ENCODE results near the gene CD244. TPM values are rescaled to one million over a fixed set of nuclear protein-coding genes. Genes with fewer than 3 reads are reported as not detected.

The CD244 gene
- total RNA-seq, 1 donor: not detected

DNA sequence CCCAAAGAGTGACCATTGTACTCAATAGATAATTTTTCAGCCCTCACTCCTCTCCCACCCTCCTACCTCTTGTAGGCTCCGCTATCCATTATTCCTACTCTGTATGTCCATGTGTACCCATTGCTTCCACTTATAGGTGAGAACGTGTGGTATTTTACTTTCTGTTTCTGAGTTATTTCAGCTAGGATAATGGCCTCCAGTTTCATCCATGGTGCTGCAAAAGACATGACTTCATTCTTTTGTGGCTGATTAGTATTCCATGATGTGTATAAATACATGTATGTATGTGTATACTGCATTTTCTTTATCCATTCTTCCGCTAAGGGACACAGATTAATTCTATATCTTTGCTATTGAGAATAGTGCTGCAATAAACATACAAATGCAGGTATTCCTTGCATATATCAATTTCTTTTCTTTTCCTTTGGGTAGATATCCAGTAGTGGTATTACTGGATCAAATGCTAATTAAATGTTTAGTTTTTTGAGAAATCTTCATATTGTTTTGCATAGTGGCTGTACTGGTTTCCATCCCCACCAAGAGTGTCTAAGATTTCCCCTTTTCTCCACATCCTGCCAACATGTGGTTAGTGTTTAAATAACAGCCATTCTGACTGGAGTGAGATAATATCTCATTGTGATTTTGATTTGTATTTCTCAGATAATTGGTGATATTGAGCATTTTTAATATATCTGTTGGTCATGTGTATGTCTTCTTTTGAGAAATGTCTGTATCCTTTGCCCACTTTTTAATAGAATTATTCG, 61.9 kb downstream of the CD244 start:
- Histone ChIP-seq H3K4me2 (ENCODE audit: insufficient read depth, low read length) (no peak overlapping the region), H3K27me3 (ENCODE audit: insufficient read depth, low read length) (no peaks in the 10 kb centered on the region), H3K36me3 (ENCODE audit: insufficient read depth, low read length) (no peaks in the 10 kb centered on the region), H2AFZ (ENCODE audit: low read length) (no peak overlapping the region), H3K4me1 (ENCODE audit: insufficient read depth, low read length) (no peaks in the 10 kb centered on the region), H4K20me1 (ENCODE audit: insufficient read depth, low read length) (no peaks in the 10 kb centered on the region), H3K79me2 (ENCODE audit: insufficient read depth, low read length) (no peaks in the 10 kb centered on the region), H3K4me3 (ENCODE audit: insufficient read depth, low read length) (no peak overlapping the region), H3K27ac (ENCODE audit: low read depth, low read length) (no peak overlapping the region), H3K9me3 (ENCODE audit: low read depth, low read length) (no peaks in the 10 kb centered on the region)
- TF ChIP-seq, protein P1, sequence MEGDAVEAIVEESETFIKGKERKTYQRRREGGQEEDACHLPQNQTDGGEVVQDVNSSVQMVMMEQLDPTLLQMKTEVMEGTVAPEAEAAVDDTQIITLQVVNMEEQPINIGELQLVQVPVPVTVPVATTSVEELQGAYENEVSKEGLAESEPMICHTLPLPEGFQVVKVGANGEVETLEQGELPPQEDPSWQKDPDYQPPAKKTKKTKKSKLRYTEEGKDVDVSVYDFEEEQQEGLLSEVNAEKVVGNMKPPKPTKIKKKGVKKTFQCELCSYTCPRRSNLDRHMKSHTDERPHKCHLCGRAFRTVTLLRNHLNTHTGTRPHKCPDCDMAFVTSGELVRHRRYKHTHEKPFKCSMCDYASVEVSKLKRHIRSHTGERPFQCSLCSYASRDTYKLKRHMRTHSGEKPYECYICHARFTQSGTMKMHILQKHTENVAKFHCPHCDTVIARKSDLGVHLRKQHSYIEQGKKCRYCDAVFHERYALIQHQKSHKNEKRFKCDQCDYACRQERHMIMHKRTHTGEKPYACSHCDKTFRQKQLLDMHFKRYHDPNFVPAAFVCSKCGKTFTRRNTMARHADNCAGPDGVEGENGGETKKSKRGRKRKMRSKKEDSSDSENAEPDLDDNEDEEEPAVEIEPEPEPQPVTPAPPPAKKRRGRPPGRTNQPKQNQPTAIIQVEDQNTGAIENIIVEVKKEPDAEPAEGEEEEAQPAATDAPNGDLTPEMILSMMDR (IDR thresholded peaks at IDR 0.05; ENCODE audit: extremely low read depth, low read depth, low read length): no peak
- DNase-seq (ENCODE audit: insufficient read length, low spot score, missing footprints): no peak

- Histone ChIP-seq H3K4me2 (ENCODE audit: insufficient read depth, low read length) (no peak overlapping the region), H3K27me3 (ENCODE audit: insufficient read depth, low read length) (no peaks in the 10 kb centered on the region), H3K9me3 (ENCODE audit: low read depth, low read length) (no peaks in the 10 kb centered on the region), H3K27ac (ENCODE audit: low read depth, low read length) (no peak overlapping the region), H3K4me3 (ENCODE audit: insufficient read depth, low read length) (no peak overlapping the region), H4K20me1 (ENCODE audit: insufficient read depth, low read length) (no peaks in the 10 kb centered on the region), H2AFZ (ENCODE audit: low read length) (no peak overlapping the region), H3K36me3 (ENCODE audit: insufficient read depth, low read length) (no peaks in the 10 kb centered on the region), H3K4me1 (ENCODE audit: insufficient read depth, low read length) (no peaks in the 10 kb centered on the region), H3K79me2 (ENCODE audit: insufficient read depth, low read length) (no peaks in the 10 kb centered on the region)
- DNase-seq (ENCODE audit: insufficient read length, low spot score, missing footprints): no peak
- TF ChIP-seq, protein P1 (IDR thresholded peaks at IDR 0.05; ENCODE audit: extremely low read depth, low read depth, low read length): no peak
Measured at GRCh38 chr1:160800142-160800541, 62.5 kb downstream of the CD244 start.

- H3K79me2 ChIP-seq (ENCODE audit: insufficient read depth, low read length): no peaks in the 10 kb centered on the region
- H3K4me3 ChIP-seq (ENCODE audit: insufficient read depth, low read length): no peak overlapping the region
- H3K27me3 ChIP-seq (ENCODE audit: insufficient read depth, low read length): no peaks in the 10 kb centered on the region
- no peaks in the 10 kb centered on the region for H3K36me3 ChIP-seq (ENCODE audit: insufficient read depth, low read length)
- no peak overlapping the region for H3K4me2 ChIP-seq (ENCODE audit: insufficient read depth, low read length)
- H3K4me1 ChIP-seq (ENCODE audit: insufficient read depth, low read length): no peaks in the 10 kb centered on the region
- no peak overlapping the region for H3K27ac ChIP-seq (ENCODE audit: low read depth, low read length)
- no peak overlapping the region for H2AFZ ChIP-seq (ENCODE audit: low read length)
- H3K9me3 ChIP-seq (ENCODE audit: low read depth, low read length): no peaks in the 10 kb centered on the region
- DNase-seq (ENCODE audit: insufficient read length, low spot score, missing footprints): no peak
- H4K20me1 ChIP-seq (ENCODE audit: insufficient read depth, low read length): no peaks in the 10 kb centered on the region
- TF ChIP-seq, protein P1 (IDR thresholded peaks at IDR 0.05; ENCODE audit: extremely low read depth, low read depth, low read length): no peak
Measured at GRCh38 chr1:160799641-160800040, 63.0 kb downstream of the CD244 start.

GRCh38 chr1:160798439-160798838, 64.2 kb downstream of the CD244 start:
- no peaks in the 10 kb centered on the region for H4K20me1 ChIP-seq (ENCODE audit: insufficient read depth, low read length)
- DNase-seq (ENCODE audit: insufficient read length, low spot score, missing footprints): no peak
- TF ChIP-seq, protein P1 (IDR thresholded peaks at IDR 0.05; ENCODE audit: extremely low read depth, low read depth, low read length): no peak
- H3K27ac ChIP-seq (ENCODE audit: low read depth, low read length): no peak overlapping the region
- H3K36me3 ChIP-seq (ENCODE audit: insufficient read depth, low read length): no peaks in the 10 kb centered on the region
- H3K4me2 ChIP-seq (ENCODE audit: insufficient read depth, low read length): no peak overlapping the region
- no peaks in the 10 kb centered on the region for H3K4me1 ChIP-seq (ENCODE audit: insufficient read depth, low read length)
- H3K4me3 ChIP-seq (ENCODE audit: insufficient read depth, low read length): no peak overlapping the region
- H3K79me2 ChIP-seq (ENCODE audit: insufficient read depth, low read length): no peaks in the 10 kb centered on the region
- no peaks in the 10 kb centered on the region for H3K27me3 ChIP-seq (ENCODE audit: insufficient read depth, low read length)
- H2AFZ ChIP-seq (ENCODE audit: low read length): no peak overlapping the region
- no peaks in the 10 kb centered on the region for H3K9me3 ChIP-seq (ENCODE audit: low read depth, low read length)

All from osteoblast (primary cell).